Measurements from ENCODE around the gene SPATA31C1.

SPATA31C1 gene

DNA sequence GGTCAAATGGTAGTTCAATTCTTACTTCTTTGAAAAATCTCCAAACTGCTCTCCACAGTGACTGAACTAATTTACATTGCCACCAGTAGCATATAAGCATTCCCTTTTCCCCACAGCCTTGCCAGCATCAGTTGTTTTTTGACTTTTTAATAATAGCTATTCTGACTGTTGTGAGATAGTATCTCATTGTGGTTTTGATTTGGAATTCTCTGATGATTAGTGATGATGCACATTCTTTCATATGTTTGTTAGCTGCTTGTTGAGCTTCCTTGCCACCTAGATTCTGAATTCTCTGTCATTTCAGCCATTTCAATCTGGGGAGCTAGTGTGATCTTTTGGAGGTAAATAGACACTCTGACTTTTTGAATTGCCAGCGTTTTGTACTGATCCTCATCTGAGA is 32.5 kb downstream of the SPATA31C1 start:
- peaks cover 9% of the 10 kb centered on the region for H3K9me3 ChIP-seq (ENCODE audit: insufficient read depth, low read length)
- no peak overlapping the region for H3K9ac ChIP-seq (ENCODE audit: insufficient read length, low read depth)
- no peaks in the 10 kb centered on the region for H3K27me3 ChIP-seq (ENCODE audit: insufficient read depth, insufficient read length)
- H3K4me3 ChIP-seq (ENCODE audit: insufficient read length, low read depth) = no peak overlapping the region
- no peaks in the 10 kb centered on the region for H3K4me1 ChIP-seq (ENCODE audit: insufficient read depth, insufficient read length)
- H3K36me3 ChIP-seq (ENCODE audit: insufficient read depth, insufficient read length, low read length) = no peaks in the 10 kb centered on the region
- TF ChIP-seq SUZ12 (IDR thresholded peaks at IDR 0.05; ENCODE audit: extremely low read depth, insufficient read depth, insufficient read length) = no peak
- TF ChIP-seq ZNF274 (IDR thresholded peaks at IDR 0.05; ENCODE audit: low read depth, low read length) = no peak
- no peak for TF ChIP-seq YY1 (IDR thresholded peaks at IDR 0.05; ENCODE audit: insufficient read depth, insufficient read length)
- no peak for DNase-seq (ENCODE audit: low read depth, low spot score)

DNA sequence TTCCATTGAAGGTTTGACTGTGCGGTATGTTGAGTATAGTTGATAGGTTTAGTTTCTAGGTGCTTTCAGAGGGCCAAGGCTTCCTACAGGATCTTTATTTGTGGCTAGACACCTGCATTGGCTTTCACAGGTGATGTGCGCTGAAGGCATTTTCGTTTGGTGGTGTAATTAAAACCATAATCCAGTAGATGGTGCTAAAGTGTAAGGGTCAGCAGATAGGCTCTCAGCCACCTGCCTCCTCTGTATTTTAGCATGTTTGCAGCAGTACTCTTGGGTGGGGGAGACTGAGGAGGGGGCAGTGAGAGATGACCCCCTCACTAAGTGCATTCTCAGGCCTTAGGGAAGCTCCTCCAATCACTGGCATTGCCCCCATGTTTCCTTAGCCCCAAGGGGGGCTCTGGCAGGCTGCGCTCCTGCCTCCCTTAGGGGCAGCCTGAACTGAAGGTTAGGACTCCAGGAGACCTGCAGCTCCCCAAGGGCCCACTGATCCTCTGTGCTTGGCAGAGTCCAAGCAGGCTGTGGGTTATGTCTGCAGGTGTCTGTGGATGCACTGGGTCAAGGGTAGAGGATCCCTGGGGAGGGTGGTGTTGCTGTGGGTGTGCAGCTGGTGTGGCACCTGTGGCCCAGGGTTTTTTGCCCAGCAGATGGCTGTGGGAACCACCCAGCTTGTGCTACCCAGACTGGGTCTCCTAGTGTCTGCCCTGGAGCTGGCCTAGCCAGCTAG is 33.2 kb downstream of the SPATA31C1 start:
- DNase-seq (ENCODE audit: low read depth, low spot score) = peak; percentile 22
- H3K4me3 ChIP-seq (ENCODE audit: insufficient read length, low read depth) = no peak overlapping the region
- no peaks in the 10 kb centered on the region for H3K4me1 ChIP-seq (ENCODE audit: insufficient read depth, insufficient read length)
- H3K36me3 ChIP-seq (ENCODE audit: insufficient read depth, insufficient read length, low read length) = no peaks in the 10 kb centered on the region
- no peak for TF ChIP-seq ZNF274 (IDR thresholded peaks at IDR 0.05; ENCODE audit: low read depth, low read length)
- TF ChIP-seq YY1 (IDR thresholded peaks at IDR 0.05; ENCODE audit: insufficient read depth, insufficient read length) = no peak
- no peak for TF ChIP-seq SUZ12 (IDR thresholded peaks at IDR 0.05; ENCODE audit: extremely low read depth, insufficient read depth, insufficient read length)
- no peak overlapping the region for H3K9ac ChIP-seq (ENCODE audit: insufficient read length, low read depth)
- no peaks in the 10 kb centered on the region for H3K27me3 ChIP-seq (ENCODE audit: insufficient read depth, insufficient read length)
- peaks cover 9% of the 10 kb centered on the region for H3K9me3 ChIP-seq (ENCODE audit: insufficient read depth, low read length)

DNA sequence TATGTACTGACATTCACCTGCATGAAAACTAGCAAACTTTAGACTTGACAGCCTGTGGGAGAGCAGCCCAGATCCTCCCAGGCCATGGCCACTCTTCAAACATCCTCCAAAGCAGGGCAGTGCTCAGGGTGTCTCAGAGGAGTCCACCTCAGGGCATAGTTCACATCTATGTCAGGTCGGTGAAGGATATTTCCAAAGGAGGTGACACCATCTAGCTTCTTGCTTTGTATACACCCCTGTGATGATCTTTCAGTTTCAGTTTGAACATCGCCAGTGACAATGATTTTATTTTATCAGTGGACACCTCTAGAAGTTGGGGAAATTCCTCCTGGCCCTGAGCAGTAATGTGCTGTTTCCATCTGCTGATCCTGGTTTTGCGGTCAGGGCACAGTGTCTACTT is 36.5 kb downstream of the SPATA31C1 start:
- Histone ChIP-seq H3K36me3 (ENCODE audit: insufficient read depth, insufficient read length, low read length) (no peaks in the 10 kb centered on the region), H3K27me3 (ENCODE audit: insufficient read depth, insufficient read length) (no peaks in the 10 kb centered on the region), H3K9ac (ENCODE audit: insufficient read length, low read depth) (no peak overlapping the region), H3K4me3 (ENCODE audit: insufficient read length, low read depth) (no peak overlapping the region), H3K4me1 (ENCODE audit: insufficient read depth, insufficient read length) (no peaks in the 10 kb centered on the region), H3K9me3 (ENCODE audit: insufficient read depth, low read length) (peaks cover 22% of the 10 kb centered on the region)
- no peak for TF ChIP-seq SUZ12 (IDR thresholded peaks at IDR 0.05; ENCODE audit: extremely low read depth, insufficient read depth, insufficient read length)
- TF ChIP-seq YY1 (IDR thresholded peaks at IDR 0.05; ENCODE audit: insufficient read depth, insufficient read length) = no peak
- no peak for TF ChIP-seq ZNF274 (IDR thresholded peaks at IDR 0.05; ENCODE audit: low read depth, low read length)
- DNase-seq (ENCODE audit: low read depth, low spot score) = no peak

DNA sequence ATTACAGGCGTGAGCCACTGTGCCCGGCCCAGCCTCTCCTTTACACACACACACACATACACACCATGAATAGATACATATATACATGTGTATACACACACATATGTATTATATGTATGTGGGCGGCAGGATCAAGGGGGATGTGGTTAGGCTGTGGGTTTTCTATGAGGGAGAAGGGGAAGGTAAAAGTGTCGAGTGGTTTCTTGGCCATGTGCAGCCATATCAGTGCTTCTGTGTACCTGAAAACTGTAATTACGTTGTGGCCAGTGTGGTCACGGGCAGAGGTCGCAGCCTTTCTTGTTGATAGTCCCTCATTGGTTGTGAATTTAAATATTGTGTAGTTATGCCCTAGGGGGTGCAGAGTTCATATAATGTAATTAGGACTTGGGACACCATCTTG is 40.1 kb downstream of the SPATA31C1 start:
- Histone ChIP-seq H3K4me3 (ENCODE audit: insufficient read length, low read depth) (no peak overlapping the region), H3K36me3 (ENCODE audit: insufficient read depth, insufficient read length, low read length) (no peaks in the 10 kb centered on the region), H3K4me1 (ENCODE audit: insufficient read depth, insufficient read length) (no peaks in the 10 kb centered on the region), H3K9me3 (ENCODE audit: insufficient read depth, low read length) (peaks cover 25% of the 10 kb centered on the region), H3K9ac (ENCODE audit: insufficient read length, low read depth) (no peak overlapping the region), H3K27me3 (ENCODE audit: insufficient read depth, insufficient read length) (no peaks in the 10 kb centered on the region)
- DNase-seq (ENCODE audit: low read depth, low spot score) = no peak
- TF ChIP-seq ZNF274 (IDR thresholded peaks at IDR 0.05; ENCODE audit: low read depth, low read length) (no peak), YY1 (IDR thresholded peaks at IDR 0.05; ENCODE audit: insufficient read depth, insufficient read length) (no peak), SUZ12 (IDR thresholded peaks at IDR 0.05; ENCODE audit: extremely low read depth, insufficient read depth, insufficient read length) (no peak)

DNA sequence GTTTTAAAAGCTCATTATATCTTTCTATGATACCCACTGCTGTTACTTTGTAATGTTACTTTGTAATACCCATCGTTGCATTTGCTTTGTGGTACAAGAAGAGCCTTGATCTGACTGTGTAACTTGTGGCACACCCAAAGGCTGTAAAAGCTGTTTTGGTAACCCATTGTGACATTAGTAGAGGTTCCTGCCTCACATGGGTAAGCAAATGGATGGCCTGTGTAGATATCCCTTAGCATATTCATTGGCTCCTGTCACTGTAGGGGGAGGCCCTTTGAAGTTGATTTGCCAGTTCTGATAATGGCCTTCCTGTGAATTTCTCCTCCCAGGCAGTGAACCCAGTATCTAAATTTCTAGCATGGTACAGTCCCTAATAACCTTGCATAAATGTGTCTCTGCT is 40.8 kb downstream of the SPATA31C1 start:
- H3K36me3 ChIP-seq (ENCODE audit: insufficient read depth, insufficient read length, low read length) = no peaks in the 10 kb centered on the region
- no peak for DNase-seq (ENCODE audit: low read depth, low spot score)
- no peak for TF ChIP-seq ZNF274 (IDR thresholded peaks at IDR 0.05; ENCODE audit: low read depth, low read length)
- no peak for TF ChIP-seq YY1 (IDR thresholded peaks at IDR 0.05; ENCODE audit: insufficient read depth, insufficient read length)
- TF ChIP-seq SUZ12 (IDR thresholded peaks at IDR 0.05; ENCODE audit: extremely low read depth, insufficient read depth, insufficient read length) = no peak
- no peak overlapping the region for H3K9ac ChIP-seq (ENCODE audit: insufficient read length, low read depth)
- peaks cover 25% of the 10 kb centered on the region for H3K9me3 ChIP-seq (ENCODE audit: insufficient read depth, low read length)
- H3K27me3 ChIP-seq (ENCODE audit: insufficient read depth, insufficient read length) = no peaks in the 10 kb centered on the region
- H3K4me1 ChIP-seq (ENCODE audit: insufficient read depth, insufficient read length) = no peaks in the 10 kb centered on the region
- no peak overlapping the region for H3K4me3 ChIP-seq (ENCODE audit: insufficient read length, low read depth)

DNA sequence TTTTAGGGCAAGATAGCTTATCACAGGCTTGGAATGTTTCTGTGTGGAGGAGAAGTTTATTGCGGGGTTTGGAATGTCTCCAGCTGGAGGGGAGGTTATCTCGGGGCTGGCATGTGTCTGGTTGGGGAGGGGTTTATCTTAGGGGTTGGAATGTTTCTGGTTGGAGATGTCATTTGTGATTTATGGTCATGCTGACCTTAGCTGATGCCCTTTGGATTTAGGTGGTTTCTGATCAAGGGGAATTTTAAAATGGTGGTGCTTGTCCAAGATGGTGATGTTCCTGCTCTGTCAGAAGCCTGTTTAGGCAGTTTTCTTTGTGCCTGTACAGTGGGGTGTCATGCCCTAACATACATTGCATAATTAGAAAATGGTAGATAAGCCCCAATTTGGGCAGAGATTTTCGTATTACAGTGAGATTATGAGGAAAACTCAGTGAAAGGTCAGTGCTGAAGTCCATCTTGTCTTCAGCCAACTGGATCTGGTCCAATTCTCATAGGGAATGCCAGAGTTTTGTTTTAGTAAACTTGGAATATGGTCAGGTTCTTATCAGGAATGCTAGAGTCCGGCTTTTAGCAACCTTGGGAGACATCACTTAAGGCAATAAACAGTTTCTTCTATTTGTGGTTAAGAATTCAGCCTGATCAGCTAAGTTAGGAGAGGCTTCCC is 42.3 kb downstream of the SPATA31C1 start:
- Histone ChIP-seq H3K9me3 (ENCODE audit: insufficient read depth, low read length) (peaks cover 25% of the 10 kb centered on the region), H3K9ac (ENCODE audit: insufficient read length, low read depth) (no peak overlapping the region), H3K27me3 (ENCODE audit: insufficient read depth, insufficient read length) (no peaks in the 10 kb centered on the region), H3K36me3 (ENCODE audit: insufficient read depth, insufficient read length, low read length) (no peaks in the 10 kb centered on the region), H3K4me1 (ENCODE audit: insufficient read depth, insufficient read length) (no peaks in the 10 kb centered on the region), H3K4me3 (ENCODE audit: insufficient read length, low read depth) (no peak overlapping the region)
- DNase-seq (ENCODE audit: low read depth, low spot score) = no peak
- no peak for TF ChIP-seq ZNF274 (IDR thresholded peaks at IDR 0.05; ENCODE audit: low read depth, low read length)
- TF ChIP-seq SUZ12 (IDR thresholded peaks at IDR 0.05; ENCODE audit: extremely low read depth, insufficient read depth, insufficient read length) = no peak

DNA sequence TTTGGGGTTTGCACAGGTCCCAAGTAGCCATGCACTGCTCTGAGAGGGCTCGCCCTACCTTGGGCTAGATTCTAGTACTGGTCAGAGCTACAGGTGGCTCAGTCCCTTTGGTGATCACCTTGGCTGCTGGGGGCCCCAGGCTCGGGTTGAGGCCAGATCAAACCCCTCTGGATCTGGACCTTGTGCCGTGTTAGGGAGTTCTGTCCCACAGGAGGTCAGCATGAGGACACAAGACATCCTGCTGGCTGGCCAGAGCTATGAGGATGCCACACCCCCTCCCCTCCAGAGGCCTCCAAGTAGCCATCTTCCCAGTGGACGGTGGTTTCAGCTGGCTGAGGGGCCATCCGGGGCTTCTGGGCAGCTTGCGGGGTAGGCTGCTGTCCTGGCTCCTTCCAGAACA is 46.0 kb downstream of the SPATA31C1 start:
- no peak for TF ChIP-seq YY1 (IDR thresholded peaks at IDR 0.05; ENCODE audit: insufficient read depth, insufficient read length)
- TF ChIP-seq ZNF274 (IDR thresholded peaks at IDR 0.05; ENCODE audit: low read depth, low read length) = no peak
- no peak for TF ChIP-seq SUZ12 (IDR thresholded peaks at IDR 0.05; ENCODE audit: extremely low read depth, insufficient read depth, insufficient read length)
- Histone ChIP-seq H3K27me3 (ENCODE audit: insufficient read depth, insufficient read length) (no peaks in the 10 kb centered on the region), H3K36me3 (ENCODE audit: insufficient read depth, insufficient read length, low read length) (peaks cover 21% of the 10 kb centered on the region), H3K9ac (ENCODE audit: insufficient read length, low read depth) (no peak overlapping the region), H3K9me3 (ENCODE audit: insufficient read depth, low read length) (peaks cover 16% of the 10 kb centered on the region), H3K4me3 (ENCODE audit: insufficient read length, low read depth) (no peak overlapping the region), H3K4me1 (ENCODE audit: insufficient read depth, insufficient read length) (no peaks in the 10 kb centered on the region)
- DNase-seq (ENCODE audit: low read depth, low spot score) = no peak
